ENCODE data around the gene MRPS14.
A peak's percentile ranks its signal among the peaks of the same experiment; 100 is the strongest.

MRPS14 gene

DNA sequence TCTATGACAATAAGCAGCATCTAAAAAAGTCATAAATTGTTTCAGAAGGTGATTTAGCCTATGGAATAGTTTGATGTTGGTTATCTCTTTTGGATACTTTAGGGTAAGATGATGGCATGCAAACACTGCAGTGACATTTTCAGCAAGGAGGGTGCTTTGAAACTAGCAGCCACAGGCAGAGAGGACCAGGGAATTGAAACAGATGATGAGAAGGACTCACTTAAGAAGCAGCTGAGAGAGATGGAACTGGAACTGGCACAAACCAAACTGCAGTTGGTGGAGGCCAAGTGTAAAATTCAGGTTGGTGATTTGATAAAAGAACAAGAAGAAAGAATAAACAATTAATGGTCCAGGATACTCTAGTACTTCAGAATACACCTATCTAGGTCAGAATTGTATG is 34.7 kb downstream of the MRPS14 start:
- peaks cover 36% of the 10 kb centered on the region for H3K36me3 Mint-ChIP-seq (ENCODE audit: low read depth)
- DNase-seq (ENCODE audit: low spot score) = no peak
- H3K4me3 Mint-ChIP-seq = no peak overlapping the region
- H3K9me3 Mint-ChIP-seq = no peaks in the 10 kb centered on the region
- no peaks in the 10 kb centered on the region for H3K27me3 Mint-ChIP-seq (ENCODE audit: low read depth)
- H3K4me1 Mint-ChIP-seq (ENCODE audit: low read depth) = peaks cover 22% of the 10 kb centered on the region
- no peak overlapping the region for H3K27ac Mint-ChIP-seq

- Mint-ChIP-seq H3K4me3 (no peak overlapping the region), H3K4me1 (ENCODE audit: low read depth) (peaks cover 18% of the 10 kb centered on the region), H3K36me3 (ENCODE audit: low read depth) (peaks cover 52% of the 10 kb centered on the region), H3K27ac (no peak overlapping the region), H3K9me3 (peaks cover 5% of the 10 kb centered on the region), H3K27me3 (ENCODE audit: low read depth) (no peaks in the 10 kb centered on the region)
- no peak for DNase-seq (ENCODE audit: low spot score)
Observed at GRCh38 chr1:174984952-174985351, 38.3 kb downstream of the MRPS14 start.

DNA sequence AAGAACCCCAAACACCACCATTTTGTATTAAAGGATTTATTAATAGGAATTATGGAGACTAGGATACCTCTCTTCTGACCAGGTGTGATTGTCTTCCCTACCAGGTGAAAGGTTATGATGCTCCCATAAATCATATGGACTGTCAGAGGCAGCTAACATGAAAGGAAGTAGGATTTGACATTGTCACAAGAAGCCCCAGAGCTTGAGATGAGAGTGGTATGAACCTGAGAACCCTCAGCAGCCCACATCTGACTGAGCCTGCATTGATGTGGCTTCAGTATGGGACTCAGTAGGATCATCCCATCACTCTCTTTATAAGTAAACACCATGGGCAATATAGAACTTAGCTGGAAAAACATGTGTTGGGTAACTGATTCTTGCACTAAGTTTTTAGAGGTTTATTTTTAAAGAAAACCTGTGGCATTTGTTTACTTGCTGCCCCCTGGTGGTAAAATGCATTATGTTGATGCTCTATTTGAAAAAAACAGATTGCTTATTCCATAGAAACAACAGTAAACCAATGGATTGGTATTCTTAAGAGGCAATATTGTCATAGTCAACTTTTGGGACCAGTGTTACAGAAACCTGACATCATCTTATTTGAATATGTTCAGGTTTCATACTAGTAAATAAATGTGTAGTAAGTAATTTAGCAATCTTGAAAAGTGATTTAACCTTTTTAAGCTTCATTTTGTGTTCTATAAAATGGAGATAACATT is 40.1 kb downstream of the MRPS14 start:
- Mint-ChIP-seq H3K9me3 (peaks cover 5% of the 10 kb centered on the region), H3K4me3 (no peak overlapping the region), H3K36me3 (ENCODE audit: low read depth) (peaks cover 42% of the 10 kb centered on the region), H3K27me3 (ENCODE audit: low read depth) (no peaks in the 10 kb centered on the region), H3K4me1 (ENCODE audit: low read depth) (peaks cover 8% of the 10 kb centered on the region), H3K27ac (no peak overlapping the region)
- no peak for DNase-seq (ENCODE audit: low spot score)

DNA sequence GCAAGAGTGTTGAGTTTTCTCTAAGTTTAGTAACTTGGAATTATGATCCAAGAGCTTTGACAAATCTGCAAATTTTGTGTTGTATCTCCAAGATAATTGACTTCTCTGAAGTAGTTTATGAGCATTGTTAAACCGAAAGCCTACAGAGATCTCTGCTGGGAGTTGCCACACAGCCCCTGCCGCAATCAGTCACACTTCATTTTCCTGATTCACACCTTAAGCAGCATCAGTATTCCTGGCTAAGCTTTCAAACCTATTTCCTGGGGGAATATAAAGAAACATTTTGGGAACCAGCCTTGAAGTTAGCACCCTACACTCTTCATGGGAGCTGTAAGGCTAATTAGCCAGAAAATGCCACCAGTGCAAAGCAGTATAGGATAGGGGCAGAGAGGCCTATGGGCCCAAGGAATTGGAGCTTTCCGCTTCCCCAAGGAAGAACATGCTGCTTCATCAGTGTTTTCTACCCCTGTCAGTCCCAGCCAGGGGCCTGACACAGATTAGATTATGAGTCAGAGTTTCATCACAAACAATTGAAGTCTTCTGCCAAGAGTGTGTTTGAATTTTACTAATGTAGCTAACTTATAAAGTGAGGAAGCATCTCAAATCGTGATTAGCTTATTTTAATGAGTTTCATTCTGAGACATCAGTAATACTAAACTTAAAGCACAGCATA is 46.7 kb downstream of the MRPS14 start:
- Mint-ChIP-seq H3K36me3 (ENCODE audit: low read depth) (peaks cover 55% of the 10 kb centered on the region), H3K4me1 (ENCODE audit: low read depth) (peaks cover 30% of the 10 kb centered on the region), H3K27ac (peak overlapping the region; percentile 47)

GRCh38 chr1:174975764-174976163 is 47.5 kb downstream of the MRPS14 start:
- no peaks in the 10 kb centered on the region for H3K9me3 Mint-ChIP-seq
- H3K27ac Mint-ChIP-seq = no peak overlapping the region
- H3K27me3 Mint-ChIP-seq (ENCODE audit: low read depth) = no peaks in the 10 kb centered on the region
- H3K4me1 Mint-ChIP-seq (ENCODE audit: low read depth) = peaks cover 34% of the 10 kb centered on the region
- no peak for DNase-seq (ENCODE audit: low spot score)
- no peak overlapping the region for H3K4me3 Mint-ChIP-seq
- H3K36me3 Mint-ChIP-seq (ENCODE audit: low read depth) = peaks cover 52% of the 10 kb centered on the region

More for the DNA sequence above, 46.7 kb downstream of the MRPS14 start:
- H3K9me3 Mint-ChIP-seq = no peaks in the 10 kb centered on the region
- no peaks in the 10 kb centered on the region for H3K27me3 Mint-ChIP-seq (ENCODE audit: low read depth)
- DNase-seq (ENCODE audit: low spot score) = no peak
- no peak overlapping the region for H3K4me3 Mint-ChIP-seq

GRCh38 chr1:174974711-174975119 is 48.5 kb downstream of the MRPS14 start:
- Mint-ChIP-seq H3K27me3 (ENCODE audit: low read depth) (no peaks in the 10 kb centered on the region), H3K4me1 (ENCODE audit: low read depth) (peaks cover 39% of the 10 kb centered on the region), H3K4me3 (no peak overlapping the region), H3K27ac (no peak overlapping the region), H3K36me3 (ENCODE audit: low read depth) (peaks cover 50% of the 10 kb centered on the region), H3K9me3 (no peaks in the 10 kb centered on the region)
- no peak for DNase-seq (ENCODE audit: low spot score)

- H3K27me3 Mint-ChIP-seq (ENCODE audit: low read depth) = no peaks in the 10 kb centered on the region
- H3K4me1 Mint-ChIP-seq (ENCODE audit: low read depth) = peaks cover 48% of the 10 kb centered on the region
- peak overlapping the region; percentile 54 for H3K4me3 Mint-ChIP-seq
- DNase-seq (ENCODE audit: low spot score) = no peak
- peak overlapping the region; percentile 20 for H3K27ac Mint-ChIP-seq
- H3K36me3 Mint-ChIP-seq (ENCODE audit: low read depth) = peaks cover 41% of the 10 kb centered on the region
- H3K9me3 Mint-ChIP-seq = no peaks in the 10 kb centered on the region
Observed at GRCh38 chr1:174971902-174972301, 51.3 kb downstream of the MRPS14 start.

DNA sequence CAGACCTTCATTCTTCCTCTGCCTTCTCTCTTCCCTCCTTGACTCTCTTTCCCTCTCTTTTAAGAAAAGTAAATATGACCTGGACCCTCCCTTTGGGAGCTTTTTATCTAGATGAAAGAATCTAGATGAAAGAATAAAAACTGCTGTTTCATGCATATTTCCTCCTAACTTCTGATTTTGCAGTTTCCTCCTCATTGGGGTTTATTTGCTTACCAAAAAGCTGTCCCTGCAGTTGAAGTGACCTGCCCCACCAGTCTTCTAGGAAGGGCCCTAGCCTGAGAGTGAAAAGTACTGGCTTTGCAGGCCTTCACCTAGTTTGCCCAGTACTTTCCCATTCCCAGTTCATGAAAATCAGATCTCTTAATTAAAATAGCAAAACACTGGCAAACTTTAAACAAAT is 51.8 kb downstream of the MRPS14 start:
- no peak for DNase-seq (ENCODE audit: low spot score)
- no peaks in the 10 kb centered on the region for H3K9me3 Mint-ChIP-seq
- peaks cover 48% of the 10 kb centered on the region for H3K4me1 Mint-ChIP-seq (ENCODE audit: low read depth)
- H3K27ac Mint-ChIP-seq = peak overlapping the region; percentile 7
- no peaks in the 10 kb centered on the region for H3K27me3 Mint-ChIP-seq (ENCODE audit: low read depth)
- peaks cover 38% of the 10 kb centered on the region for H3K36me3 Mint-ChIP-seq (ENCODE audit: low read depth)
- peak overlapping the region; percentile 54 for H3K4me3 Mint-ChIP-seq

GRCh38 chr1:174969977-174970376 is 53.2 kb downstream of the MRPS14 start:
- peaks cover 24% of the 10 kb centered on the region for H3K36me3 Mint-ChIP-seq (ENCODE audit: low read depth)
- DNase-seq (ENCODE audit: low spot score) = peak; percentile 33
- no peaks in the 10 kb centered on the region for H3K27me3 Mint-ChIP-seq (ENCODE audit: low read depth)
- H3K27ac Mint-ChIP-seq = peak overlapping the region; percentile 40
- H3K4me1 Mint-ChIP-seq (ENCODE audit: low read depth) = peaks cover 58% of the 10 kb centered on the region
- H3K4me3 Mint-ChIP-seq = peak overlapping the region; percentile 74
- no peaks in the 10 kb centered on the region for H3K9me3 Mint-ChIP-seq

- H3K4me1 Mint-ChIP-seq (ENCODE audit: low read depth) = peaks cover 65% of the 10 kb centered on the region
- peak; percentile 48 for DNase-seq (ENCODE audit: low spot score)
- peak overlapping the region; percentile 74 for H3K4me3 Mint-ChIP-seq
- H3K9me3 Mint-ChIP-seq = no peaks in the 10 kb centered on the region
- H3K27ac Mint-ChIP-seq = peak overlapping the region; percentile 90
- peaks cover 17% of the 10 kb centered on the region for H3K36me3 Mint-ChIP-seq (ENCODE audit: low read depth)
- H3K27me3 Mint-ChIP-seq (ENCODE audit: low read depth) = no peaks in the 10 kb centered on the region
Observed at GRCh38 chr1:174968750-174969244, 54.4 kb downstream of the MRPS14 start.

DNA sequence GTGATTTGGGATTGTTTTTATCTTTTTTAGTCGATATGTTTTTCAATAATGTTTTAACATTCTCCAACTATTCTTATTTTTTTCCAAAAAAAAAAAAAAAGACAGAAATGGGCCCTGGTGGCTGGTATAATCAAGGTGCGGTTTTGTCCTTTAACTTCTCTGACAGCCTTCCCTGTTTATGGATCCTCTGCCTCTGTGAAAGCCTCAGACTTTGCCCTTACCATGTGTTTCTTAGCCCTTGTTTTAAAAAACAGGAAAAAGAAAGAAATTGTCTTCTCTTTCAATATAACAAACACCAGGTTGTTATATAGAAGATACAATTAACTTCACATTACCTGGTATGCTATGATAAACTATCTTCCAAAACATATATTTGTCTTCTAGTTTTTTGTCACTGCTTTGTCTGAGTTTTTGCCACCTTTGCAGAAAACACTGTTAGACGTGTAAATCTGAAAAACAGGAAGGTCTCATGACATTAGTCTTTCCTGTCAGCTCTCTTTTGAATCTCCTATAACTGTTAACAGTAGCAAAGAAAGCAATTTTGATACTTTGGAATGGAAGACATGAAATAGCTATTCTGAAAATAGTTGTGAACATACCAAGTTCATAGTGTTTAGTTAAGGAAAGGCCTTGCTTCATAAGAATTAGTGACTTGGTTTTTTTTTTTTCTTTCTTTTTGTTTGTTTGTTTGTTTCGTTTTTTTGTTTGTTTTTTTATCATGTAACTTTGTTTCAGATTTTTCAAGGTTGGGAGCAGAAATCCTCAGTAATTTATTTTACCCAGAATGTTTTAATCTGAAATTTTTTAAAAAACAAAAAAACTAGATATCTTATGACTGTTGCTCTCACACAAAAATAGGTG is 55.1 kb downstream of the MRPS14 start:
- no peak for DNase-seq (ENCODE audit: low spot score)
- Mint-ChIP-seq H3K9me3 (no peaks in the 10 kb centered on the region), H3K27ac (peak overlapping the region; percentile 90), H3K36me3 (ENCODE audit: low read depth) (peaks cover 15% of the 10 kb centered on the region), H3K27me3 (ENCODE audit: low read depth) (no peaks in the 10 kb centered on the region), H3K4me3 (peak overlapping the region; percentile 74), H3K4me1 (ENCODE audit: low read depth) (peaks cover 72% of the 10 kb centered on the region)

DNA sequence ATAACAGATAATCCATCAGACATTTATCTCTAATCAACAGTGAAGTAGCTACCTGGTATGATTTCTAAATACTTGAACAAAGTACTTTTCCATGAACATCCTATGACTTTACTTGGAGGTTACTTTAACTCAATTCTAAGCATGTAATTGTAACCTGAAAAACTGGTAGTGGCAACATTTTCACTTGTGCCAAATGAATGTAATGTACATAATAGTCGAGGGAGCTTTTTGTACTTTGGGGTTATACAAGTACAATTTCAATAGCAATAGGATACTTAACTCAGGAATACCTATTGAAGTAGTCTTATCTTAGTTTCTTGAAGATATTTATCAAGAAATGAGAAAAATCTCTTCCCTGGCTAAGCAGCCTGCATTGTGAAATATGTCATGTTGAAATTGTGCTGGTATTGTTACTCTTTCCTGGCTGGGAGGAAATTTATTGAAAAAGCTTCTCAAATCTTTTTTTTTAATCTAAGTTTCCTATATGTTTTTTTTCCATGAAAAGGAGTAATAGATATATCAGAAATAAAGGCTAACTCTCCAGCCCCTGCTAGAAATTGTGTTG is 57.1 kb downstream of the MRPS14 start:
- H3K4me1 Mint-ChIP-seq (ENCODE audit: low read depth) = peaks cover 62% of the 10 kb centered on the region
- no peaks in the 10 kb centered on the region for H3K9me3 Mint-ChIP-seq
- DNase-seq (ENCODE audit: low spot score) = no peak
- peak overlapping the region; percentile 87 for H3K4me3 Mint-ChIP-seq
- peak overlapping the region; percentile 89 for H3K27ac Mint-ChIP-seq
- no peaks in the 10 kb centered on the region for H3K27me3 Mint-ChIP-seq (ENCODE audit: low read depth)
- peaks cover 7% of the 10 kb centered on the region for H3K36me3 Mint-ChIP-seq (ENCODE audit: low read depth)

GRCh38 chr1:174965362-174966007 is 57.7 kb downstream of the MRPS14 start:
- H3K9me3 Mint-ChIP-seq = no peaks in the 10 kb centered on the region
- H3K4me1 Mint-ChIP-seq (ENCODE audit: low read depth) = peaks cover 60% of the 10 kb centered on the region
- no peaks in the 10 kb centered on the region for H3K27me3 Mint-ChIP-seq (ENCODE audit: low read depth)
- DNase-seq (ENCODE audit: low spot score) = peak; percentile 9
- peak overlapping the region; percentile 87 for H3K4me3 Mint-ChIP-seq
- H3K36me3 Mint-ChIP-seq (ENCODE audit: low read depth) = peaks cover 7% of the 10 kb centered on the region
- H3K27ac Mint-ChIP-seq = peak overlapping the region; percentile 89

All from T-helper 2 cell treated with Interferon-gamma antibody and Interleukin-4, amounts not matched to agents 5 μg/mL and 100 μg/mL, for 36 hours (primary cell).